Measurements from ENCODE around the gene SGK1.
A peak's percentile ranks its signal among the peaks of the same experiment; 100 is the strongest.
"Not testable (repeated sequence)": the region's sequence is repeated elsewhere in the genome, so short reads cannot be mapped to it uniquely, and the experiment has no call there.

SGK1 gene

DNA sequence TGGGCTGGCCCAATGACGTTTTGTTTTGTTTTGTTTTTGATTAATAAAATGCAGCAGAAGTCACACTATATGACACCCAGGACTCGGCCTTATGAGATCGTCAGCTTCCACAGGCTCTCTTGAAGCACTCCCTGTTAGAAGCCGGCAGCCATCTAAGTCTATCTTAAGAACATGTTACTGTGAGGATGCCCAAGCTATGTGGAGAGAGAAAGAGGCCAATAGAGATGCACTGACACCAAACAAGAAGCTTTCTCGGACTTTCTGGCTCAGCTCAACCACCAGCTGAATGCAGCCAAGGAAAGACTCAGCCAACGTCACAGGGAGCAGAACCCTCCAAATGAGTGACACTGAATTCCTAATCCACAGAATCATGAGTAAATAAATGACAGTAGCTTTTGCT lies 14.0 kb downstream of the SGK1 start:
- DNase-seq, result peak in 8 of 14 donors; percentile 25 to 52 (median 32)

- no peak for DNase-seq
Observed at GRCh38 chr6:134299236-134299635, 18.7 kb downstream of the SGK1 start.

GRCh38 chr6:134296762-134297161 lies 21.1 kb downstream of the SGK1 start:
- DNase-seq, result no peak

- peak in 5 of 14 donors; percentile 17 to 78 (median 29) for DNase-seq
Observed at GRCh38 chr6:134295953-134296553, 21.9 kb downstream of the SGK1 start.

DNA sequence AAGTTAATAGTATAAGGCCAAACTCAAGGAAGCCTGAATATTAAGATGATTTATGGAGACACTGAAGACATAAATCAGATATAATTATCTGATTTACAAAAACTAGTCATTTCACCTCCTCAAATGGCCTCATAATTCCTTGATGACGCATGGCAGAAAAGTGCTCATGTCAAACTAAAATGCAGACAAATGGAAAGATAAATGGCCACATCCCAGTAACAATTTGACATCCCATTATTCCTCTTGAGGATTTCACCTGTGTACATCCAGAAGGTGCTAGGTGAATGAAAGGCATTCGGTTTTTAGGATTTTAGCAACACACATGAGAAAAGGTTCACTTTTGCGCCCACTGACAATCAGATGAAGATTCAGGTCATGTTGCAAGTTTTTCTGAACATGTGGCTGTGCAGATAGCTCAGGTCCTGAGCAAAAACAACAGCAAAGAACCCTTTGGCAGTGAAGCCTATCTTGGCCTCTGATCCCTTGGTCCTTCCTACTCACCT lies 24.2 kb downstream of the SGK1 start:
- no peak for DNase-seq

- DNase-seq, result no peak
Observed at GRCh38 chr6:134291156-134291555, 26.8 kb downstream of the SGK1 start.

- DNase-seq, result no peak
Observed at GRCh38 chr6:134289204-134289575, 28.7 kb downstream of the SGK1 start.

DNA sequence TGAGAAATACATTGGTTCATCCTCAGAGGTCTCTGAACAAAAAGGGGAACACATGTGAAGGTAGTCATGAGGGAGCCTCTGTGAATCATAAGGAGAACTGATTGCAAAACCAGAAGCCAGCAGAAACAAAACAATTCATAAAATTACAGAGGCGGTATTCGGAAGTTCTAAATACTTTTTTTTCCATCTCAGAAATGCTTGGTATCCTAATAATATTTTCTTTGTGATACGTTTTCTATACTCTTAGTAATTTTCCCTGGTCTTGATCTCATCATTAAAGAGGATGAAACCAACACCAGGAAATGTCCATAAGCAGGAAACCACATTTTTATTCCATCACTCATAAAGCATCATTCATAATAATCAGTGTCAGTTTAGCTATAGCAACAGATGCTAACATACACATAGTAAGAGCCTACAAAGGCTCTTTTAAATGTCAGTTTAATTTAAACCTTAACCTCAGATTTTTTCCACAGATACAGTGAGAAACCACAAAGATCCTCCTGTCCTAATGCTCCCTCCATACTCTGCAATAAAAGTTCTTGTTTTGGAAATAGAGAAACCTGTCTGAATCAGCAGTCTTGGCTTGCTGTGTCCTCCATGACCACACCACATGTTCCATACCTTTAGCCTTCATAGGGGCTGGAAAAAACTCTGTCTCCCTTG lies 29.2 kb downstream of the SGK1 start:
- no peak for DNase-seq

DNA sequence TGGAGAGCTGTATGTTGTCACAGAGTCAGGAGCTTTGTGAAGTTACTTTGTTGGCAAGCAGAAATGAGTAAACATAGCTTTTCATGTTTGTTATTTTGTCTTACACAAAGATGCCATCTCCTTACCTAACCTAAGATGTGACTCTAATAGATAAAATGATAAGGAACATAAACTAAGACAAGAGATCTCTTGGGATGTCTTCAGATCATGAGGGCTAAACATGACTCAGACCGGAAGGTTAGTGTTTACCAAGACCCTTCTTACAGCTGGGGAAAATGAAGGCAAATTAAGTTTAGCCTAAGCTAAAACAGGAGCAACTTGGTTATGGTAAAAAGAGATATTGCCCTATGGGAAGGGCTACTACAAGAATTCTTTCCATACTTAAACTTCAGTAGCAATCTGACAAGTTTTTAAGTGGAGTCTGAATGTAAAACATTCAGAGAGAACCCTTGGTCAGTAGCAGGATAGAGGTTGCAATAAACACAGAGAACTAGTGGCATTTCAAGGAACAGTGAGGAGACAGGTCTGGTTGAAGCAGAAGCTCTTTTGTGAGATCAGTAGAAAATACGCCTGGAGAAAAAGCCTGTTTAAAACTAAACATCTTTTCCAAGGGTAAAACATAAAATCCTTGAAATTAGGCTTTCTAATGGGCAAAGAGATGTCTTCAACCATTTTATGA lies 29.9 kb downstream of the SGK1 start:
- DNase-seq, result no peak

DNA sequence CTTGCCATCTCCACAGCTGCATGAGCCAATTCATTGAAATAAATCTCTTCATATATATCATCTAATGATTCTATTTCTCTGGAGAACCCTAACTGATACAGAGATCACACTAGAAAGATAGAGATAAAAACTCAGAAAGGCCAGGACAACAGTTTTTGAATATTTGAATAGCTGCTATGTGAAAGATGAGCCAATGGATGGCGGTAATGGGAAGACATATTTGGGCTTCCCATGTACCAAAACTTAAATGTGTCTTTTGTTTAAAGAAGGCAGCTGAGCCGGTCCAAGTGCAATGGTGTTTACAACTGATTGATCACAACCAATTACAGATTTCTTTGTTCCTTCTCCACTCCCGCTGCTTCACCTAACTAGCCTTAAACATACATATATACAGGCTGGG lies 35.1 kb downstream of the SGK1 start:
- DNase-seq, result no peak

DNA sequence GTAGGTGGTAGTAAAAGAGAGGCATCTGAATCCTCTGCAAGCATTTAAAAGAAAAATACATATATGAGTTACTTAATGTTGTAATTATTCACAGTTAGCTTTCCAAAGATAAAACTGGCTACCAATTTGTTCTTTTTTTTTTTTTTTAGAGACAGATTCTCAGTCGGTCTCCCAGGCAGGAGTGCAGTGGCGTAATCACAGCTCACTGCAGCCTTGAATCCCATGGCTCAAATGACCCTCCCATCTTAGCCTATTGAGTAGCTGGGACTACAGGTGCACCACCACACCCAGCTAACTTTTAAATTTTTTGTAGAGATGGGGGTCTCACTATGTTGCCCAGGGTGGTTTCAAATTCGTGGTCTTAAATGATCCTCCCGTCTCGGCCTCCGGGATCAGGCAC lies 36.5 kb downstream of the SGK1 start:
- no peak for DNase-seq

DNA sequence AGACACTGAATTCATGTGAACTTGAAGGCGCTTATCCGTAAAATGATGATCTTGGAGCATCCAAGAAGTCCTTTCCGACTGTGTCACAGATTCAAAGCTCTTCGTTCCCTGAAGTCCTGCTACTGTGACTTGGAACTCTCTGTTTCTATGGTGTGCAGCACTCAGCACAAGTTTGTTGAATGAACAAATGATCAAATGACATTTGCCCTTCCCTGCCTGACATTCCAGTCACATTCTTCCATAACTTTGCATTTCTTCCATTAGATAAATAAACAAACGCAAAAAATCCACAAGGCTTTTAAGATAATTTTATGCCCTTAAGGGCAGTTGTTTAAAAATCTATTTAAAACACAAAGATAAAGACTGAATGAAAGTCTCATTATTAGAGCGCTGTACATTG lies 39.9 kb downstream of the SGK1 start:
- DNase-seq, result peak in 1 of 14 donors; percentile 17

GRCh38 chr6:134276891-134277377 lies 41.0 kb downstream of the SGK1 start:
- DNase-seq, result not testable (repeated sequence)

DNA sequence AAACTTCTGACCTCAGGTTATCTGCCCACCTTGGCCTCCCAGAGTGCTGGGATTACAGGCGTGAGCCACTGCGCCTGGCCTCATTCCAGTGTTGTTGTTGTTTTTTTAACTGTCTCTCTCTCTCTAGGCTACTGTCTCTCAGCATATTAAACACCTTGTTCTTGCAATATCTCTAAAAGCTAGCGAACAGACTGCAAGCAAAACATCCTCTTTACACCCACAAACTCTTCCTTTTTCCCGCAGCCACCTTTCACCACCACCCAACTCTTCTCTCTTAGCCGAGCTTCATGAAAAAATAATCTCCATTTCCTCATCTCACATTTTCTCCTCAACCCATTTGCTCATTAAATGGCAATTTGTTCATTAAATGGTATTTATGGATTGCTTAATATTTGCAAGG lies 45.5 kb downstream of the SGK1 start:
- no peak for DNase-seq

- peak in 10 of 14 donors; percentile 11 to 57 (median 41) for DNase-seq
Observed at GRCh38 chr6:134267917-134268361, 50.0 kb downstream of the SGK1 start.

GRCh38 chr6:134266776-134267175 lies 51.1 kb downstream of the SGK1 start:
- no peak for DNase-seq

DNA sequence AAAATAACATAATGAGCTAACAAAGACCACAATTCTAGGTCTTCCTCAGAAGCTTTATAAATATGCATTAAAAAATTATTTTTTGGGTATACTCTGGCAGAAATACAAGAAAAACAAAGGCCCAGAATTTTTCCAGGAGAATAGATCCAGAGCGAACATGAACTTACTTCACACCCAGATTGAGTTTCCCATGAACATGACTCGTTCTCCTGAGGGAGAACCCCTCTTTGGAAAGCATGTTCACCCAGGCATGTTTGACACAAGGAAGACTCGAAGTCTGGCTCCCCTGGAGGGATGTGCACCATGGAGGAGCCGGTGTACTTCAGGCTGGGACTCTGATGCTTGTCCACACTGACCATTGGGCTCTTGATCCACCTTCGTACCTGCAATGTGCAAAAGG lies 56.1 kb downstream of the SGK1 start:
- DNase-seq, result no peak

DNA sequence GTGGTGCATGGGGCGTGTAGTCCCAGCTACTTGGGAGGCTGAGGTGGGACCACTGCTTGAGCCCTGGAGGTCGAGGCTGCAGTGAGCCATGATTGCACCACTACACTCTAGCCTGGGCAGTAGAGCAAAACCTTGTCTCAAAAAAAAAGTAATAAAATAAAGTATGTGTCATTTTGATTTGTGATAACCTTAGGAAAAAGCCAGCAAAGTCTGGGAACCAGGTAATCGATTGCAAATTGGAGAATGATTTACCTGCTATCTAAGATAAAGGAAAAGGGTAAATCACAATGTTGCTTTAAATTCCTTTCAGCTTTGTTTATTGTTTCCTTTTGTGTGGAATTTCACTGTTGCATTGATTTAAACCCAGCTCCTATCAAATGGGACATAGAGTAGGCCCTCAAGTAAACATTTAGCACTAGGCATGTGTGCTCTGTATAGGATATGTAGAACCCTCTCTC lies 59.0 kb downstream of the SGK1 start:
- no peak for DNase-seq

DNA sequence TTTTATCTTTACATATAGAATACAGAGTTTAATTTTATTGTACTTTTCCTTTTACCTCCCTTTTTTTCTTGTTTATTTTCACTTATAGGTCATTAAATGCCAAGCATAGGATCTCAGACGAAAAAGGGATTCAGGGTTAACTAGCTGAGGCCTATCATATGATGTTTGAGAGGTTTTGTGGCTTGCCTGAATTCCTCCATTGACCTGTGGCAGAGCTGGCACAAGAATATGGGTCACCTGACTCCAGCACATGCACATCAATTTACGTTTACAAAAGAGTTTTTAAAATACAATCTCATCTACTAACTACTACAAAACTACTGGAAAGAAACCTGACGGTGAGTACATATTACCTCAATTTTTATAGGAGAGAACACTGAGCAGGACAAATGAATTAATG lies 60.4 kb downstream of the SGK1 start:
- no peak for DNase-seq

DNA sequence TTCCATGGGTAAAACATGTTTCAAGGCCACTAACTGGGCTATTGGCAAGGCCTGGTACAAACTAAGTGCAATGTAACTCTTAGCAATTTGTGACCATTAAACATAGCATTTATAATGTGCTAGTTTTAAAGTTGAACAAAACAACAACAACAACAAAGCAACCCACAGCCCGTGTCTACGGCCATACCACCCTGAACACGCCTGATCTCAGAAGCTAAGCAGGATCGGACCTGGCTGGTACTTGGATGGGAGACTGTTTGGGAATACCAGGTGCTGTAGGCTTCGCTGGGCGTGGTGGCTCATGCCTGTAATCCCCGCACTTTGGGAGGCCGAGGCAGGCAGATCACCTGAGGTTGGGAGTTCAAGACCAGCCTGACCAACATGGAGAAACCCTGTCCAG lies 61.0 kb downstream of the SGK1 start:
- no peak for DNase-seq

DNA sequence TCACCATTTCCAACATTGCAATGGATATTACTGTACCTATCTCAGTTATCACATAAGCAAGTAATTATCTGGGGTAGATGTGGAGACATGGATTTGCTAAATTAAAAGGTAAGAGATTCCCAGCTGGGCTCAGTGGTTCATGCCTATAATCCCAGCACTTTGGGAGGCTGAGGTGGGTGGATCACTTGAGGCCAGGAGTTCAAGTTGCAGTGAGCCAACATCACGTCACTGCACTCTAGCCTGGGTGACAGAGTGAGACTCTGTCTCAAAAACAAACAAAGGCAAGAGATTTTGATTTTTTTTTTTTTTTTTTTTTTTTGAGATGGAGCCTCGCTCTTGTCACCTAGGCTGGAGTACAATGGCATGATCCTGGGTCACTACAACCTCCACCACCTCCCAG lies 62.6 kb downstream of the SGK1 start:
- not testable (repeated sequence) for DNase-seq

DNA sequence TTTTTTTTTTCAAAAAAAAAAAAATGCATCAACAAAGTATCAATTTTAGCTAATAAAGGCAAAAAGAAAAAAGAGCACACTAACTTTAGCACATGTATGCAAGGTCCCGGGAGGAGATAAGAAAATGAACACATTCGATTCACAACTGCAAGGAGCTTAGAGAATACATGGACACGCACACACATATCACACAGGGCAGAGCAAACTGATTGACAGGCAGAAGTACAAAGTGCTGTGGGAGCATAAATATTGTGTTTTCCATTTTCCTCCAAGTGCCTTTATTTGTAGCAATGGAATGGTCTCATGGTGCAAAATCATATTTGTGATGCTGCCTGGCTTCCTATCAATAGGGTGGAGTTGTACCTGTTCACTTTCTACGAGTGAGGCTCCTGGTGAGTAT lies 63.8 kb downstream of the SGK1 start:
- DNase-seq, result no peak

GRCh38 chr6:134253681-134254080 lies 64.2 kb downstream of the SGK1 start:
- peak in 8 of 14 donors; percentile 29 to 56 (median 36) for DNase-seq

Data from C1 segment of cervical spinal cord (tissue), 14 donors.